ENCODE results near the gene EPDR1. TPM values are rescaled to one million over a fixed set of nuclear protein-coding genes. Genes with fewer than 3 reads are reported as not detected.

Gene EPDR1
- total RNA-seq, 1 experiment from 2014 or later: 5.3 TPM

- no peak overlapping the region for H3K4me3 Mint-ChIP-seq
- no peak overlapping the region for H3K27ac ChIP-seq (ENCODE audit: insufficient read length, low read depth, low read length)
These were observed 53.5 kb downstream of the EPDR1 start for GRCh38 chr7:37973915-37974314.

More at GRCh38 chr7:37973915-37974314, 53.5 kb downstream of the EPDR1 start:
- Histone ChIP-seq H2BK12ac (ENCODE audit: insufficient read length, low read depth, low read length) (no peak overlapping the region), H4K91ac (ENCODE audit: insufficient read length, low read depth, low read length) (no peak overlapping the region), H4K20me1 (ENCODE audit: control insufficient read depth, insufficient read depth, insufficient read length) (no peaks in the 10 kb centered on the region), H3K9ac (ENCODE audit: extremely low read depth, insufficient read length, low read length) (no peak overlapping the region), H3K18ac (ENCODE audit: insufficient read length, low read depth, low read length) (no peak overlapping the region), H3K4me2 (ENCODE audit: insufficient read depth, insufficient read length, low read length) (no peak overlapping the region), H3K56ac (ENCODE audit: insufficient read length, low read depth, low read length) (no peak overlapping the region), H3K4ac (ENCODE audit: low read depth, low read length) (no peak overlapping the region), H2BK5ac (ENCODE audit: insufficient read length, low read length) (no peak overlapping the region), H3K9me3 (ENCODE audit: control insufficient read depth, low read depth, low read length) (no peaks in the 10 kb centered on the region), H3K27me3 (ENCODE audit: insufficient read depth, low read length) (no peaks in the 10 kb centered on the region), H2BK20ac (ENCODE audit: low read depth, low read length, poor library complexity, severe bottlenecking) (no peak overlapping the region), H4K8ac (replicated peaks; ENCODE audit: insufficient read length, low read depth, low read length) (no peak overlapping the region), H3K79me1 (ENCODE audit: insufficient read depth, low read depth, low read length, poor library complexity, severe bottlenecking) (no peaks in the 10 kb centered on the region), H2AK5ac (ENCODE audit: insufficient read length, low read length) (no peak overlapping the region), H2BK15ac (ENCODE audit: low read depth, low read length) (0 out of 2 replicates have a peak overlapping the region, but pooled peaks have one; percentile 38), H3K4me1 (ENCODE audit: insufficient read depth, low read length) (no peaks in the 10 kb centered on the region), H3K23ac (ENCODE audit: insufficient read length, low read depth, low read length) (no peak overlapping the region), H2BK120ac (ENCODE audit: low read depth, low read length, poor library complexity, severe bottlenecking) (no peak overlapping the region), H3T11ph (ENCODE audit: low read length) (no peak overlapping the region), H2AFZ (ENCODE audit: low read length) (no peak overlapping the region), H3K14ac (ENCODE audit: insufficient read depth, low read length) (no peak overlapping the region), H3K79me2 (ENCODE audit: insufficient read depth, low read length) (no peaks in the 10 kb centered on the region), H4K5ac (ENCODE audit: insufficient read length, low read depth, low read length) (no peak overlapping the region), H3K23me2 (ENCODE audit: insufficient read length, low read depth, low read length, poor library complexity, severe bottlenecking) (no peaks in the 10 kb centered on the region)
- no peak for TF ChIP-seq CTCF (conservative IDR thresholded peaks at IDR 0.05)
- no peaks in the 10 kb centered on the region; the same call in none of the 2 replicates for H3K27me3 Mint-ChIP-seq (ENCODE audit: low read depth)
- H3K36me3 Mint-ChIP-seq (ENCODE audit: insufficient read depth in 1 of 3, low read depth in 3 of 3): no peaks in the 10 kb centered on the region
- H3K9me3 Mint-ChIP-seq: no peaks in the 10 kb centered on the region
- no peak for DNase-seq
- H3K27ac Mint-ChIP-seq: no peak overlapping the region; a peak in 2 of 7 replicates
- no CpG with 5 or more reads among the region's 1 CpG for WGBS (ENCODE audit: extremely low coverage, insufficient read length, low lambda C conversion rate)
- no peaks in the 10 kb centered on the region; a peak in 1 of 4 replicates for H3K4me1 Mint-ChIP-seq

All from H9 (cell line).